GM12878 (cell line): ENCODE data around the gene TOR1B. TPM values are rescaled to one million over a fixed set of nuclear protein-coding genes. Genes with fewer than 3 reads are reported as not detected.
A peak's percentile ranks its signal among the peaks of the same experiment; 100 is the strongest.

ENCODE experiments used
- ATAC-seq: fragments of 200-7000 bp; cut with Tn5 transposase; 3 replicates; pipeline ENCODE4 v1.9.1; 2020; ENCODE audit warnings: mild to moderate bottlenecking, moderate library complexity
- BruUV-seq: library from RNA; stranded (reverse); fragments of 400-500 nt; replicated peaks from 2 replicates; lab custom pipeline; 2021; lab: Mats Ljungman, UMichigan
- CTCF ChIA-PET: fragments of 300-600 bp; sonication (Branson Sonifier 250); formaldehyde crosslinking; extraction: SDS; loops from one replicate; lab custom pipeline; 2021; ENCODE audit warnings: inconsistent platforms; lab: Yijun Ruan, JAX
- POLR2A ChIA-PET: fragments of 350-600 bp; formaldehyde crosslinking; extraction: SDS; loops from one replicate; lab custom pipeline; 2021; ENCODE audit warnings: inconsistent platforms; lab: Charles Lee
- RAD21 ChIA-PET: fragments of 300-600 bp; sonication (Branson Sonifier 250); formaldehyde crosslinking; loops from one replicate; lab custom pipeline; 2023; ENCODE audit warnings: antibody characterized with exemption; ENCODE audit not compliant: unreplicated experiment; lab: Charles Lee
- SMC1A ChIA-PET: fragments of 300-600 bp; sonication (Branson Sonifier 250); formaldehyde crosslinking; loops from one replicate; lab custom pipeline; 2023; ENCODE audit not compliant: unreplicated experiment, uncharacterized antibody; lab: Charles Lee
- DNase-seq: peaks from one replicate; pipeline ENCODE4 v3.0.0-alpha.2; 2011; ENCODE audit warnings: low read depth, low spot score
- FAIRE-seq: peaks from 3 replicates; lab custom pipeline; 2011; peaks lifted over from hg19 to GRCh38; lab: Jason Lieb, UNC
- H2AFZ ChIP-seq: 2 replicates; pipeline ENCODE4 v1.6.0; 2011; ENCODE audit warnings: low read depth, low read length, control low read depth; ENCODE audit not compliant: control insufficient read depth
- H3K27ac ChIP-seq: 2 replicates; pipeline ENCODE4 v1.5.1; 2011; ENCODE audit warnings: control low read depth; ENCODE audit not compliant: control insufficient read depth, insufficient read depth
- H3K27me3 ChIP-seq, 2 experiments: replicated peaks in 1 of 2; 2 replicates each; pipeline versions ENCODE4 v1.6.0 to v1.6.1; 2011; ENCODE audit warnings: low read length in 1 of 2; ENCODE audit not compliant: control insufficient read depth in 2 of 2, insufficient read depth in 2 of 2
- H3K36me3 ChIP-seq, 2 experiments: 2 replicates each; pipeline ENCODE4 v1.5.1; 2011; ENCODE audit warnings: low read length in 1 of 2; ENCODE audit not compliant: control insufficient read depth in 2 of 2, insufficient read depth in 2 of 2
- H3K4me1 ChIP-seq: 2 replicates; pipeline ENCODE4 v1.6.1; 2011; ENCODE audit warnings: mild to moderate bottlenecking, low read length, moderate library complexity, mixed read lengths; ENCODE audit not compliant: control insufficient read depth, insufficient read depth
- H3K4me2 ChIP-seq: 2 replicates; pipeline ENCODE4 v1.6.0; 2011; ENCODE audit warnings: control low read depth; ENCODE audit not compliant: control insufficient read depth, insufficient read depth
- H3K4me3 ChIP-seq: fragments of 200-600 bp; sonication (generic); 2 replicates; pipeline ENCODE4 v1.5.1; 2016
- H3K79me2 ChIP-seq: 2 replicates; pipeline ENCODE4 v1.6.0; 2011; ENCODE audit warnings: low read length; ENCODE audit not compliant: control insufficient read depth, insufficient read depth
- H3K9ac ChIP-seq: 2 replicates; pipeline ENCODE4 v1.8.0; 2011; ENCODE audit warnings: low read length, control low read depth, mixed read lengths; ENCODE audit not compliant: control insufficient read depth, insufficient read depth
- H3K9me3 ChIP-seq: replicated peaks from 3 replicates; pipeline ENCODE4 v1.5.1; 2011; ENCODE audit warnings: mild to moderate bottlenecking, low read length; ENCODE audit not compliant: control insufficient read depth, insufficient read depth
- H4K20me1 ChIP-seq: 2 replicates; pipeline ENCODE4 v1.6.0; 2011; ENCODE audit not compliant: control insufficient read depth, insufficient read depth
- PAX8 ChIP-seq: fragments of 450-650 bp; IDR thresholded peaks from 2 replicates; pipeline ENCODE4 v1.6.1; 2017; ENCODE audit warnings: mild to moderate bottlenecking, moderate library complexity
- POLR2A ChIP-seq: IDR thresholded peaks from 2 replicates; pipeline ENCODE4 v1.6.1; 2011; ENCODE audit warnings: low read depth, mild to moderate bottlenecking, low read length
- POLR2AphosphoS5 ChIP-seq: IDR thresholded peaks from 2 replicates; pipeline ENCODE4 v1.6.1; 2011; ENCODE audit warnings: mild to moderate bottlenecking, low read length, inconsistent platforms
- SP1 ChIP-seq: IDR thresholded peaks from one replicate; pipeline ENCODE4 v1.6.1; 2011; ENCODE audit warnings: low read depth, low read length
- SPI1 ChIP-seq: IDR thresholded peaks from 2 replicates; pipeline ENCODE4 v1.6.1; 2011; ENCODE audit warnings: low read depth, mild to moderate bottlenecking, low read length, moderate library complexity, borderline replicate concordance; ENCODE audit not compliant: insufficient read depth
- SRF ChIP-seq, 2 experiments: IDR thresholded peaks; 2 replicates each; pipeline ENCODE4 v1.6.1; 2011; ENCODE audit warnings: low read depth in 2 of 2, low read length in 2 of 2, mild to moderate bottlenecking in 1 of 2, moderate library complexity in 1 of 2
- TCF12 ChIP-seq: IDR thresholded peaks from 2 replicates; pipeline ENCODE4 v1.6.1; 2011; ENCODE audit warnings: low read depth, mild to moderate bottlenecking, low read length
- ZSCAN29 ChIP-seq: fragments of 450-650 bp; IDR thresholded peaks from 2 replicates; pipeline ENCODE4 v1.6.1; 2017; ENCODE audit warnings: mild to moderate bottlenecking, moderate library complexity
- WGBS: methylation state at CpG from one replicate; pipeline ENCODE4 v1.1.6; 2016; ENCODE audit warnings: low lambda C conversion rate; ENCODE audit not compliant: insufficient replicate concordance, insufficient coverage; ENCODE audit errors: missing lambda C conversion rate; 5-methylcytosine and 5-hydroxymethylcytosine counted together
- in situ Hi-C: fragments of 300-500 bp; cut with MboI; formaldehyde crosslinking; loops from 9 replicates; pipeline ENCODE4 v1.14.3; 2018; ENCODE audit warnings: mixed read lengths
- intact Hi-C: fragments of 100-400 bp; cut with micrococcal nuclease; formaldehyde crosslinking; loops from one replicate; pipeline ENCODE4 v1.14.2; 2022; ENCODE audit not compliant: unreplicated experiment
- polyA plus RNA-seq, 11 experiments: library from polyadenylated mRNA; depleted of rRNA in 4 of 11; unstranded in 6 of 11; stranded (reverse) in 5 of 11; fragments of >200 nt; fragmentation: Nextera tagmentation in 4 of 11; fragmentation: Illumina TruSeq in 1 of 11; extraction: Ambion mirVana in 4 of 11; extraction: Trizol in 1 of 11; gene quantifications; 1 replicate in 1 of 11; 2 replicates in 10 of 11; pipeline versions ENCODE4 v1.2.1 to v1.2.3, GENCODE V29; 2011 to 2016; ENCODE audit warnings: inconsistent platforms in 2 of 11, missing spikeins in 2 of 11, low read depth in 1 of 11
- total RNA-seq, 4 experiments: library from RNA; depleted of rRNA in 3 of 4; stranded (reverse); fragments of >200 nt in 3 of 4; fragmentation: Illumina TruSeq in 1 of 4; extraction: Trizol in 1 of 4; gene quantifications; 2 replicates each; pipeline versions ENCODE4 v1.2.1 to v1.2.3, GENCODE V29; 2013 to 2021
- TF ChIP-seq, protein P1 (sequence below): IDR thresholded peaks from 2 replicates; pipeline ENCODE4 v1.6.1; 2012; ENCODE audit warnings: low read depth, low read length, improper control_type of control experiment
- TF ChIP-seq, protein P2 (sequence below): fragments of 150-350 bp; IDR thresholded peaks from 2 replicates; pipeline ENCODE4 v1.6.1; 2014; ENCODE audit warnings: mild to moderate bottlenecking, low read depth, low read length
- TF ChIP-seq, protein P3 (sequence below): fragments of 450-650 bp; IDR thresholded peaks from 2 replicates; pipeline ENCODE4 v1.6.1; 2017; ENCODE audit warnings: mild to moderate bottlenecking, low read depth, inconsistent platforms; ENCODE audit not compliant: poor library complexity, severe bottlenecking

Gene TOR1B
- total and polyA plus RNA-seq, 10 of the 15 experiments (the other 5 are each of a cell fraction or from before 2014, with no cell fraction given) = 1.8 to 17.5 (median 9.9) TPM

DNA sequence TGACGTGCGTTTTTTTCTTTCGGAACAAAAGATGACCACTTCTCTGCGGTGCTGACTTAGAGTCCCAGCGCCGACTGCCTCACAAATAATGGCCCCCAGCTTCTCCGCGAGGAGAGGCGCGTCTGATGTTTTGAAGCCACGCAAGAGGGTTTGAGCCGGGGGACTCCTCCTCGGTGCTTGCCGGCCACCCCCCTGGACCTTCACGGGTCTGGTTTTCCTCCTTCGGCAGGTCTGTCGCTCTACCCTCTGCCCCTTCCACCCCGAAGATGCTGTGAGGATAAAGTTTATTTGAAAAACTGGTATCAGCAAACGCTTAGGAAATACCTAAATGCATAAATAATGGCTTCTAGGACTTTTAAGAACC, 32.9 kb downstream of the TOR1B start (continued):
- TF ChIP-seq, protein P1, sequence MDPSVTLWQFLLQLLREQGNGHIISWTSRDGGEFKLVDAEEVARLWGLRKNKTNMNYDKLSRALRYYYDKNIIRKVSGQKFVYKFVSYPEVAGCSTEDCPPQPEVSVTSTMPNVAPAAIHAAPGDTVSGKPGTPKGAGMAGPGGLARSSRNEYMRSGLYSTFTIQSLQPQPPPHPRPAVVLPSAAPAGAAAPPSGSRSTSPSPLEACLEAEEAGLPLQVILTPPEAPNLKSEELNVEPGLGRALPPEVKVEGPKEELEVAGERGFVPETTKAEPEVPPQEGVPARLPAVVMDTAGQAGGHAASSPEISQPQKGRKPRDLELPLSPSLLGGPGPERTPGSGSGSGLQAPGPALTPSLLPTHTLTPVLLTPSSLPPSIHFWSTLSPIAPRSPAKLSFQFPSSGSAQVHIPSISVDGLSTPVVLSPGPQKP = no peak
- no peak for TF ChIP-seq PAX8
- TF ChIP-seq, protein P2, sequence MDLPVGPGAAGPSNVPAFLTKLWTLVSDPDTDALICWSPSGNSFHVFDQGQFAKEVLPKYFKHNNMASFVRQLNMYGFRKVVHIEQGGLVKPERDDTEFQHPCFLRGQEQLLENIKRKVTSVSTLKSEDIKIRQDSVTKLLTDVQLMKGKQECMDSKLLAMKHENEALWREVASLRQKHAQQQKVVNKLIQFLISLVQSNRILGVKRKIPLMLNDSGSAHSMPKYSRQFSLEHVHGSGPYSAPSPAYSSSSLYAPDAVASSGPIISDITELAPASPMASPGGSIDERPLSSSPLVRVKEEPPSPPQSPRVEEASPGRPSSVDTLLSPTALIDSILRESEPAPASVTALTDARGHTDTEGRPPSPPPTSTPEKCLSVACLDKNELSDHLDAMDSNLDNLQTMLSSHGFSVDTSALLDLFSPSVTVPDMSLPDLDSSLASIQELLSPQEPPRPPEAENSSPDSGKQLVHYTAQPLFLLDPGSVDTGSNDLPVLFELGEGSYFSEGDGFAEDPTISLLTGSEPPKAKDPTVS = no peak
- TF ChIP-seq SRF (IDR thresholded peaks at IDR 0.05; ENCODE audit: low read depth in 2 of 2, low read length in 2 of 2) = no peak

DNA sequence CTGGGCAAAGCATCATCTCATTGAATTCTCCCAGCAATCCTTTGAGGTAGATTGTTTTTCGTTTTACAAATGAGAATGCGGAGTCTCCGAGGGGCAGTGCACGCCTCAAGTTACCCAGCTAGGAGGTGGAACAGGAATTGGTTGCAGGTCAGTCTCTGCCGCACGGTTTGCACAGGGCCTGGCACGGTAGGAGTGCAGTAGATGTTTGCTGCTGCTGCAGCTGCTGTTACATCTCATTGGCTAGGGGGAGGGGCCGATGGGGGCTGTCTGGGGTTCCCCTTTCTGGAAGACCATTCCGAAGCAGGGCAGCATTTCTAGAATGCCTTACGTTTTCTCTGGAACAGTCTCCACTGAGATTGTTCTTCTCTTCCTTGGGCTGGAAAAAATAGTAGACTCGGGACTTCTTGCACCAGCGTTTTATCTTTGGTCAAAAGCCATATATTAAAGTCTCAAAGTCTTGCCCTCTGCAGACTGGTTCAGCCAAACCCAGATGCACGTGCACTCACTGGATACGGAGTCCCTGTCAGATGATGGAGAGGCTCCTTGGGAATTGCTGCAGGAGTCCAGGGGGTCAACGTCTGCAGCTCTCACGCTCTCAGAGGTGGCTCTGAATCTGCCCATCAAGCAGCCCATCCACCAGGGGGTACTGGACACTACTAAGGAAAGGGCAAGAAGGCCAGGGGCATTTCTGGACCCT, 33.5 kb downstream of the TOR1B start:
- no peaks in the 10 kb centered on the region for H4K20me1 ChIP-seq
- BruUV-seq = no TSS peak
- H3K4me3 ChIP-seq = peak overlapping the region; percentile 96
- RAD21 ChIA-PET = no interaction called here
- H3K9me3 ChIP-seq = no peaks in the 10 kb centered on the region
- no peak overlapping the region for H2AFZ ChIP-seq
- 25% methylated on average over 16 of the region's 16 CpGs for WGBS
- peak overlapping the region; percentile 65 for H3K4me2 ChIP-seq
- 0 out of 2 replicates have a peak, but pooled peaks have one; percentile 32 for TF ChIP-seq TCF12
- TF ChIP-seq, protein P3, sequence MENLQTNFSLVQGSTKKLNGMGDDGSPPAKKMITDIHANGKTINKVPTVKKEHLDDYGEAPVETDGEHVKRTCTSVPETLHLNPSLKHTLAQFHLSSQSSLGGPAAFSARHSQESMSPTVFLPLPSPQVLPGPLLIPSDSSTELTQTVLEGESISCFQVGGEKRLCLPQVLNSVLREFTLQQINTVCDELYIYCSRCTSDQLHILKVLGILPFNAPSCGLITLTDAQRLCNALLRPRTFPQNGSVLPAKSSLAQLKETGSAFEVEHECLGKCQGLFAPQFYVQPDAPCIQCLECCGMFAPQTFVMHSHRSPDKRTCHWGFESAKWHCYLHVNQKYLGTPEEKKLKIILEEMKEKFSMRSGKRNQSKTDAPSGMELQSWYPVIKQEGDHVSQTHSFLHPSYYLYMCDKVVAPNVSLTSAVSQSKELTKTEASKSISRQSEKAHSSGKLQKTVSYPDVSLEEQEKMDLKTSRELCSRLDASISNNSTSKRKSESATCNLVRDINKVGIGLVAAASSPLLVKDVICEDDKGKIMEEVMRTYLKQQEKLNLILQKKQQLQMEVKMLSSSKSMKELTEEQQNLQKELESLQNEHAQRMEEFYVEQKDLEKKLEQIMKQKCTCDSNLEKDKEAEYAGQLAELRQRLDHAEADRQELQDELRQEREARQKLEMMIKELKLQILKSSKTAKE = no peak
- peak; percentile 27; the same call in 1 of the 2 replicates for TF ChIP-seq SPI1
- TF ChIP-seq POLR2A = peak; percentile 58
- TF ChIP-seq POLR2AphosphoS5 = 0 out of 2 replicates have a peak, but pooled peaks have one; percentile 32
- TF ChIP-seq ZSCAN29 = no peak
- TF ChIP-seq SP1 = no peak
- no peaks in the 10 kb centered on the region for H3K27me3 ChIP-seq
- peak overlapping the region; percentile 78 for H3K9ac ChIP-seq
- peaks cover 14% of the 10 kb centered on the region for H3K4me1 ChIP-seq
- no peak overlapping the region for H3K27ac ChIP-seq
- ATAC-seq = peak; percentile 36
- POLR2A ChIA-PET = no interaction called here
- CTCF ChIA-PET = interaction anchor here (0.5 to 1.4 kb wide), 3 partner anchors 11 to 660 kb away, joined by 3 to 4 read pairs (median 3); no protein-coding TSS in a partner anchor
- DNase-seq = no peak
- no peak for FAIRE-seq
- in situ Hi-C loops = loop anchor here (25.0 kb wide), 1 partner anchor 1426 kb away; no protein-coding TSS in a partner anchor
- SMC1A ChIA-PET = interaction anchor here (0.7 to 1.2 kb wide), 3 partner anchors 9 to 47 kb away, joined by 3 read pairs; no protein-coding TSS in a partner anchor
- peaks cover 34% of the 10 kb centered on the region for H3K79me2 ChIP-seq
- H3K36me3 ChIP-seq = no peaks in the 10 kb centered on the region; a peak in 1 of 4 replicates
- intact Hi-C loops = no loop called here
